Measurements from ENCODE around the gene TNNT3. TPM values are rescaled to one million over a fixed set of nuclear protein-coding genes. Genes with fewer than 3 reads are reported as not detected.
A peak's percentile ranks its signal among the peaks of the same experiment; 100 is the strongest.

The TNNT3 gene
- total RNA-seq, 1 experiment from 2014 or later = not detected

- no peaks in the 10 kb centered on the region for H3K36me3 ChIP-seq (ENCODE audit: low read depth, low read length)
- H4K20me1 ChIP-seq (ENCODE audit: low read length) = no peaks in the 10 kb centered on the region
- H3K4me3 ChIP-seq (ENCODE audit: low read length) = no peak overlapping the region
- POLR2A ChIA-PET (ENCODE audit: unreplicated experiment) = no interaction called here
- CTCF ChIA-PET = no interaction called here
- no peak for DNase-seq
- no peak overlapping the region for H2AFZ ChIP-seq (ENCODE audit: low read length)
- BruUV-seq (replicated peaks) = no TSS peak
- intact Hi-C loops (cut with micrococcal nuclease) = no loop called here
- no peaks in the 10 kb centered on the region for H3K9me3 ChIP-seq (ENCODE audit: low read length)
- H3K79me2 ChIP-seq (ENCODE audit: low read length) = no peaks in the 10 kb centered on the region
- no peak overlapping the region for H3K9ac ChIP-seq (ENCODE audit: low read length)
- H3K4me2 ChIP-seq (ENCODE audit: low read length) = no peak overlapping the region
- no peaks in the 10 kb centered on the region for H3K9me2 ChIP-seq (replicated peaks; ENCODE audit: low read length)
- no peaks in the 10 kb centered on the region for H3K4me1 ChIP-seq (ENCODE audit: insufficient read depth, low read length)
- H3F3A ChIP-seq (ENCODE audit: low read length, unreplicated experiment) = no peaks in the 10 kb centered on the region
- TF ChIP-seq EZH2phosphoT487 (IDR thresholded peaks at IDR 0.05; ENCODE audit: borderline replicate concordance, low read length) = no peak
- TF ChIP-seq, protein P1, sequence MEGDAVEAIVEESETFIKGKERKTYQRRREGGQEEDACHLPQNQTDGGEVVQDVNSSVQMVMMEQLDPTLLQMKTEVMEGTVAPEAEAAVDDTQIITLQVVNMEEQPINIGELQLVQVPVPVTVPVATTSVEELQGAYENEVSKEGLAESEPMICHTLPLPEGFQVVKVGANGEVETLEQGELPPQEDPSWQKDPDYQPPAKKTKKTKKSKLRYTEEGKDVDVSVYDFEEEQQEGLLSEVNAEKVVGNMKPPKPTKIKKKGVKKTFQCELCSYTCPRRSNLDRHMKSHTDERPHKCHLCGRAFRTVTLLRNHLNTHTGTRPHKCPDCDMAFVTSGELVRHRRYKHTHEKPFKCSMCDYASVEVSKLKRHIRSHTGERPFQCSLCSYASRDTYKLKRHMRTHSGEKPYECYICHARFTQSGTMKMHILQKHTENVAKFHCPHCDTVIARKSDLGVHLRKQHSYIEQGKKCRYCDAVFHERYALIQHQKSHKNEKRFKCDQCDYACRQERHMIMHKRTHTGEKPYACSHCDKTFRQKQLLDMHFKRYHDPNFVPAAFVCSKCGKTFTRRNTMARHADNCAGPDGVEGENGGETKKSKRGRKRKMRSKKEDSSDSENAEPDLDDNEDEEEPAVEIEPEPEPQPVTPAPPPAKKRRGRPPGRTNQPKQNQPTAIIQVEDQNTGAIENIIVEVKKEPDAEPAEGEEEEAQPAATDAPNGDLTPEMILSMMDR (conservative IDR thresholded peaks at IDR 0.05; ENCODE audit: low read depth, low read length) = no peak
- TF ChIP-seq EZH2 (IDR thresholded peaks at IDR 0.05; ENCODE audit: low read length, unreplicated experiment) = no peak
- H3K27me3 ChIP-seq (ENCODE audit: low read length) = no peaks in the 10 kb centered on the region
- no peak overlapping the region for H3K27ac ChIP-seq (ENCODE audit: low read length)
- ATAC-seq = peak; percentile 25; the same call in 1 of the 2 replicates
Observed at GRCh38 chr11:1918436-1919315, 827 bp upstream of the TNNT3 start.

- ChIA-PET POLR2A (ENCODE audit: unreplicated experiment) (no interaction called here), CTCF (no interaction called here)
- Histone ChIP-seq H3K9me2 (replicated peaks; ENCODE audit: low read length) (no peaks in the 10 kb centered on the region), H3K4me1 (ENCODE audit: insufficient read depth, low read length) (no peaks in the 10 kb centered on the region), H3K79me2 (ENCODE audit: low read length) (no peaks in the 10 kb centered on the region), H3F3A (ENCODE audit: low read length, unreplicated experiment) (no peaks in the 10 kb centered on the region), H3K27me3 (ENCODE audit: low read length) (no peaks in the 10 kb centered on the region), H3K36me3 (ENCODE audit: low read depth, low read length) (no peaks in the 10 kb centered on the region), H3K9ac (ENCODE audit: low read length) (no peak overlapping the region), H3K4me3 (ENCODE audit: low read length) (no peak overlapping the region), H3K4me2 (ENCODE audit: low read length) (no peak overlapping the region), H3K27ac (ENCODE audit: low read length) (no peak overlapping the region), H3K9me3 (ENCODE audit: low read length) (no peaks in the 10 kb centered on the region), H4K20me1 (ENCODE audit: low read length) (no peaks in the 10 kb centered on the region), H2AFZ (ENCODE audit: low read length) (no peak overlapping the region)
- ATAC-seq = no peak
- no peak for DNase-seq
- no TSS peak for BruUV-seq (replicated peaks)
- TF ChIP-seq, protein P1 (conservative IDR thresholded peaks at IDR 0.05; ENCODE audit: low read depth, low read length) = no peak
- TF ChIP-seq EZH2 (IDR thresholded peaks at IDR 0.05; ENCODE audit: low read length, unreplicated experiment) (no peak), EZH2phosphoT487 (IDR thresholded peaks at IDR 0.05; ENCODE audit: borderline replicate concordance, low read length) (no peak)
- intact Hi-C loops (cut with micrococcal nuclease) = no loop called here
Observed at GRCh38 chr11:1920128-1920908, 815 bp downstream of the TNNT3 start.
